HEK293 (cell line): ENCODE measurements around the gene PNMA8A.

ENCODE experiments used
- CTCF ChIA-PET: fragments of 350-600 bp; formaldehyde crosslinking; extraction: SDS; loops from one replicate; lab custom pipeline; 2021; ENCODE audit warnings: antibody characterized with exemption; lab: Yijun Ruan, JAX
- POLR2A ChIA-PET: fragments of 300-600 bp; formaldehyde crosslinking; extraction: SDS; loops from one replicate; lab custom pipeline; 2020; ENCODE audit warnings: antibody characterized with exemption, inconsistent platforms; lab: Yijun Ruan, JAX
- H3K27ac ChIP-seq: fragments of 200-500 bp; sonication (Bioruptor generic); 2 replicates; pipeline ENCODE4 v1.5.1; 2014; ENCODE audit warnings: low read depth, low read length, control low read depth, inconsistent platforms; ENCODE audit errors: extremely low read depth
- H3K36me3 ChIP-seq, 2 experiments: fragments of 200-500 bp in 1 of 2; sonication (Bioruptor generic) in 1 of 2; 1 replicate in 1 of 2; 2 replicates in 1 of 2; pipeline ENCODE4 v1.5.1; 2014 to 2017; ENCODE audit warnings: inconsistent platforms in 2 of 2, low read length in 2 of 2; ENCODE audit not compliant: control insufficient read depth in 2 of 2, insufficient read depth in 1 of 2
- H3K4me1 ChIP-seq: fragments of 200-500 bp; sonication (Bioruptor generic); 2 replicates; pipeline ENCODE4 v1.5.1; 2014; ENCODE audit warnings: mild to moderate bottlenecking, low read length, inconsistent platforms; ENCODE audit not compliant: control insufficient read depth, insufficient read depth
- H3K4me3 ChIP-seq: 2 replicates; pipeline ENCODE4 v1.5.1; 2011; ENCODE audit warnings: low read depth, mild to moderate bottlenecking, control low read depth, low read length, moderate library complexity
- H3K9me3 ChIP-seq: fragments of 200-500 bp; sonication (Bioruptor generic); 2 replicates; pipeline ENCODE4 v1.5.1; 2014; ENCODE audit warnings: low read depth, low read length, inconsistent platforms; ENCODE audit not compliant: control insufficient read depth, insufficient read depth
- BCL11B ChIP-seq: fragments of 450-650 bp; formaldehyde crosslinking; IDR thresholded peaks from 2 replicates; pipeline ENCODE4 v1.5.1; 2016; ENCODE audit warnings: low read depth, missing biosample characterization, missing genetic modification characterization
- EGR2 ChIP-seq: fragments of 450-650 bp; formaldehyde crosslinking; IDR thresholded peaks from 2 replicates; pipeline ENCODE4 v1.5.1; 2016; ENCODE audit warnings: low read depth, missing biosample characterization, missing genetic modification characterization
- FEZF1 ChIP-seq: fragments of 450-650 bp; formaldehyde crosslinking; IDR thresholded peaks from 2 replicates; pipeline ENCODE4 v1.5.1; 2016; ENCODE audit warnings: missing biosample characterization, missing genetic modification characterization
- HOXC10 ChIP-seq: sonication (generic); formaldehyde crosslinking; IDR thresholded peaks from 2 replicates; pipeline ENCODE4 v1.8.1; 2023; ENCODE audit warnings: mild to moderate bottlenecking, missing genetic modification reagents
- IKZF3 ChIP-seq: fragments of 450-650 bp; IDR thresholded peaks from 2 replicates; pipeline ENCODE4 v1.5.0; 2018; ENCODE audit warnings: missing biosample characterization, mild to moderate bottlenecking, missing genetic modification characterization, moderate library complexity
- SP3 ChIP-seq: fragments of 450-650 bp; formaldehyde crosslinking; IDR thresholded peaks from 2 replicates; pipeline ENCODE4 v1.5.1; 2016; ENCODE audit warnings: missing biosample characterization, missing genetic modification characterization
- ZEB2 ChIP-seq: fragments of 450-650 bp; formaldehyde crosslinking; IDR thresholded peaks from 2 replicates; pipeline ENCODE4 v1.5.1; 2016; ENCODE audit warnings: missing biosample characterization, missing genetic modification characterization
- ZFHX2 ChIP-seq: fragments of 450-650 bp; formaldehyde crosslinking; conservative IDR thresholded peaks from 2 replicates; pipeline ENCODE4 v1.5.1; 2016; ENCODE audit warnings: missing biosample characterization, missing genetic modification characterization
- ZNF350 ChIP-seq: fragments of 450-650 bp; formaldehyde crosslinking; IDR thresholded peaks from 2 replicates; pipeline ENCODE4 v1.5.0; 2017; ENCODE audit warnings: missing biosample characterization, mild to moderate bottlenecking, missing genetic modification characterization
- ZNF529 ChIP-seq: fragments of 450-650 bp; formaldehyde crosslinking; IDR thresholded peaks from 2 replicates; pipeline ENCODE4 v1.5.1; 2017; ENCODE audit warnings: missing genetic modification characterization, missing biosample characterization; ENCODE audit not compliant: insufficient replicate concordance
- ZNF600 ChIP-seq: fragments of 450-650 bp; formaldehyde crosslinking; IDR thresholded peaks from 2 replicates; pipeline ENCODE4 v1.5.1; 2016; ENCODE audit warnings: missing biosample characterization, missing genetic modification characterization
- ZNF768 ChIP-seq: fragments of 450-650 bp; formaldehyde crosslinking; IDR thresholded peaks from 2 replicates; pipeline ENCODE4 v1.5.1; 2018; ENCODE audit warnings: missing biosample characterization, mild to moderate bottlenecking, missing genetic modification characterization
- ZNF777 ChIP-seq: fragments of 450-650 bp; formaldehyde crosslinking; IDR thresholded peaks from 2 replicates; pipeline ENCODE4 v1.5.1; 2017; ENCODE audit warnings: missing biosample characterization, missing genetic modification characterization, borderline replicate concordance
- TF ChIP-seq, protein P1 (sequence below): fragments of 450-650 bp; formaldehyde crosslinking; IDR thresholded peaks from 2 replicates; pipeline ENCODE4 v1.5.1; 2016; ENCODE audit warnings: missing biosample characterization, missing genetic modification characterization
- TF ChIP-seq, protein P2 (sequence below): fragments of 450-650 bp; formaldehyde crosslinking; IDR thresholded peaks from 2 replicates; pipeline ENCODE4 v1.5.1; 2016; ENCODE audit warnings: missing biosample characterization, missing genetic modification characterization
- TF ChIP-seq, protein P3 (sequence below): fragments of 450-650 bp; formaldehyde crosslinking; IDR thresholded peaks from 2 replicates; pipeline ENCODE4 v1.5.1; 2017; ENCODE audit warnings: missing biosample characterization, missing genetic modification characterization

The PNMA8A gene

GRCh38 chr19:46487178-46487801 lies 15.9 kb upstream of the PNMA8A start:
- ChIA-PET CTCF (interaction anchor here (0.5 to 4.0 kb wide), 27 partner anchors 11 to 459 kb away, joined by 3 to 89 read pairs (median 4); partner anchors contain the start of gene CCDC8), POLR2A (interaction anchor here (0.5 kb wide), 1 partner anchor 51 kb away, joined by 3 read pairs; no protein-coding TSS in a partner anchor)
- Histone ChIP-seq H3K4me3 (peak overlapping the region; percentile 11), H3K36me3 (no peaks in the 10 kb centered on the region), H3K4me1 (peaks cover 5% of the 10 kb centered on the region; the same call in 1 of the 2 replicates), H3K9me3 (no peaks in the 10 kb centered on the region), H3K27ac (no peak overlapping the region)
- TF ChIP-seq ZNF768: 0 out of 2 replicates have a peak, but pooled peaks have one; percentile 9
- TF ChIP-seq, protein P1, sequence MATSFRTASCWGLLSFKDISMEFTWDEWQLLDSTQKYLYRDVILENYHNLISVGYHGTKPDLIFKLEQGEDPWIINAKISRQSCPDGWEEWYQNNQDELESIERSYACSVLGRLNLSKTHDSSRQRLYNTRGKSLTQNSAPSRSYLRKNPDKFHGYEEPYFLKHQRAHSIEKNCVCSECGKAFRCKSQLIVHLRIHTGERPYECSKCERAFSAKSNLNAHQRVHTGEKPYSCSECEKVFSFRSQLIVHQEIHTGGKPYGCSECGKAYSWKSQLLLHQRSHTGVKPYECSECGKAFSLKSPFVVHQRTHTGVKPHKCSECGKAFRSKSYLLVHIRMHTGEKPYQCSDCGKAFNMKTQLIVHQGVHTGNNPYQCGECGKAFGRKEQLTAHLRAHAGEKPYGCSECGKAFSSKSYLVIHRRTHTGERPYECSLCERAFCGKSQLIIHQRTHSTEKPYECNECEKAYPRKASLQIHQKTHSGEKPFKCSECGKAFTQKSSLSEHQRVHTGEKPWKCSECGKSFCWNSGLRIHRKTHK (tag by site-specific recombination): no peak

- POLR2A ChIA-PET: no interaction called here
- Histone ChIP-seq H3K4me1 (peaks cover 5% of the 10 kb centered on the region; the same call in 1 of the 2 replicates), H3K9me3 (no peaks in the 10 kb centered on the region), H3K27ac (no peak overlapping the region), H3K36me3 (no peaks in the 10 kb centered on the region), H3K4me3 (no peak overlapping the region)
- CTCF ChIA-PET: no interaction called here
- no peak for TF ChIP-seq FEZF1 (tag by site-specific recombination)
- no peak for TF ChIP-seq ZNF350 (tag by site-specific recombination)
- TF ChIP-seq ZNF777 (tag by site-specific recombination): 0 out of 2 replicates have a peak, but pooled peaks have one; percentile 48
- TF ChIP-seq, protein P2, sequence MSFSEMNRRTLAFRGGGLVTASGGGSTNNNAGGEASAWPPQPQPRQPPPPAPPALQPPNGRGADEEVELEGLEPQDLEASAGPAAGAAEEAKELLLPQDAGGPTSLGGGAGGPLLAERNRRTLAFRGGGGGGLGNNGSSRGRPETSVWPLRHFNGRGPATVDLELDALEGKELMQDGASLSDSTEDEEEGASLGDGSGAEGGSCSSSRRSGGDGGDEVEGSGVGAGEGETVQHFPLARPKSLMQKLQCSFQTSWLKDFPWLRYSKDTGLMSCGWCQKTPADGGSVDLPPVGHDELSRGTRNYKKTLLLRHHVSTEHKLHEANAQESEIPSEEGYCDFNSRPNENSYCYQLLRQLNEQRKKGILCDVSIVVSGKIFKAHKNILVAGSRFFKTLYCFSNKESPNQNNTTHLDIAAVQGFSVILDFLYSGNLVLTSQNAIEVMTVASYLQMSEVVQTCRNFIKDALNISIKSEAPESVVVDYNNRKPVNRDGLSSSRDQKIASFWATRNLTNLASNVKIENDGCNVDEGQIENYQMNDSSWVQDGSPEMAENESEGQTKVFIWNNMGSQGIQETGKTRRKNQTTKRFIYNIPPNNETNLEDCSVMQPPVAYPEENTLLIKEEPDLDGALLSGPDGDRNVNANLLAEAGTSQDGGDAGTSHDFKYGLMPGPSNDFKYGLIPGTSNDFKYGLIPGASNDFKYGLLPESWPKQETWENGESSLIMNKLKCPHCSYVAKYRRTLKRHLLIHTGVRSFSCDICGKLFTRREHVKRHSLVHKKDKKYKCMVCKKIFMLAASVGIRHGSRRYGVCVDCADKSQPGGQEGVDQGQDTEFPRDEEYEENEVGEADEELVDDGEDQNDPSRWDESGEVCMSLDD: no peak
- TF ChIP-seq IKZF3 (tag by site-specific recombination): no peak
- no peak for TF ChIP-seq ZEB2 (tag by site-specific recombination)
- TF ChIP-seq, protein P3, sequence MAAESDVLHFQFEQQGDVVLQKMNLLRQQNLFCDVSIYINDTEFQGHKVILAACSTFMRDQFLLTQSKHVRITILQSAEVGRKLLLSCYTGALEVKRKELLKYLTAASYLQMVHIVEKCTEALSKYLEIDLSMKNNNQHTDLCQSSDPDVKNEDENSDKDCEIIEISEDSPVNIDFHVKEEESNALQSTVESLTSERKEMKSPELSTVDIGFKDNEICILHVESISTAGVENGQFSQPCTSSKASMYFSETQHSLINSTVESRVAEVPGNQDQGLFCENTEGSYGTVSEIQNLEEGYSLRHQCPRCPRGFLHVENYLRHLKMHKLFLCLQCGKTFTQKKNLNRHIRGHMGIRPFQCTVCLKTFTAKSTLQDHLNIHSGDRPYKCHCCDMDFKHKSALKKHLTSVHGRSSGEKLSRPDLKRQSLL: no peak
- peak; percentile 40; the same call in 1 of the 2 replicates for TF ChIP-seq ZNF600 (tag by site-specific recombination)
- peak; percentile 79 for TF ChIP-seq EGR2 (tag by site-specific recombination)
- no peak for TF ChIP-seq ZNF529 (tag by site-specific recombination)
- TF ChIP-seq ZFHX2 (tag by site-specific recombination): peak; percentile 95
- TF ChIP-seq HOXC10 (CRISPR knock-in tag): no peak
- TF ChIP-seq SP3 (tag by site-specific recombination): no peak
- TF ChIP-seq BCL11B (tag by site-specific recombination): no peak
Observed at GRCh38 chr19:46486358-46486757, 15.0 kb upstream of the PNMA8A start.
